ENCODE data around the gene TULP3. TPM values are rescaled to one million over a fixed set of nuclear protein-coding genes. Genes with fewer than 3 reads are reported as not detected.

The TULP3 gene
- total and polyA plus RNA-seq, 2 of the 8 experiments (the other 6 are each of a cell fraction or from before 2014, with no cell fraction given) = 18.4 to 21.2 TPM

- Histone ChIP-seq H2BK120ac (replicated peaks; ENCODE audit: low read depth, low read length) (no peak overlapping the region), H4K20me1 (replicated peaks in 1 of 2; ENCODE audit: control insufficient read depth in 1 of 2, insufficient read depth in 2 of 2, low read length in 2 of 2) (peaks cover 3 to 6% of the 10 kb centered on the region in 2 experiments), H4K8ac (ENCODE audit: extremely low read depth, insufficient read depth, low read length) (no peak overlapping the region; the same call in 1 of the 2 replicates), H3K27ac (ENCODE audit: low read depth, low read length) (no peak overlapping the region), H3K14ac (ENCODE audit: insufficient read length) (no peak overlapping the region), H3K9ac (replicated peaks in 1 of 4; ENCODE audit: extremely low read depth in 1 of 4, low read depth in 3 of 4, low read length in 3 of 4) (no peak overlapping the region), H2BK5ac (ENCODE audit: low read depth, low read length) (no peak overlapping the region), H3K4me2 (ENCODE audit: insufficient read depth in 1 of 2, low read depth in 2 of 2, low read length in 2 of 2) (no peak overlapping the region), H4K5ac (ENCODE audit: insufficient read length, low read depth, low read length) (no peak overlapping the region), H3K27me3 (replicated peaks in 1 of 4; ENCODE audit: control insufficient read depth in 3 of 4, extremely low read depth in 1 of 4, insufficient read depth in 3 of 4, low read length in 3 of 4) (no peaks in the 10 kb centered on the region), H3K56ac (replicated peaks; ENCODE audit: insufficient read length, low read depth, low read length) (no peak overlapping the region), H3K36me3 (ENCODE audit: control insufficient read depth in 2 of 4, insufficient read depth in 4 of 4, low read length in 3 of 4) (peaks cover 8 to 48% (median 29%) of the 10 kb centered on the region in 4 experiments; a peak in 6 of 8 replicates), H3K23me2 (ENCODE audit: low read depth, low read length) (no peaks in the 10 kb centered on the region), H2BK15ac (ENCODE audit: low read length) (no peak overlapping the region), H2BK20ac (ENCODE audit: low read length) (no peak overlapping the region), H4K91ac (replicated peaks; ENCODE audit: insufficient read length, low read length) (no peak overlapping the region), H2AFZ (ENCODE audit: low read length) (no peak overlapping the region), H2AK5ac (ENCODE audit: low read depth, low read length) (no peak overlapping the region), H3K4me1 (replicated peaks in 1 of 4; ENCODE audit: control insufficient read depth in 3 of 4, insufficient read depth in 4 of 4, low read length in 3 of 4) (peaks cover 0 to 6% (median under 1%) of the 10 kb centered on the region in 4 experiments; a peak in 3 of 7 replicates), H3K79me2 (ENCODE audit: control insufficient read depth in 1 of 2, insufficient read depth in 2 of 2, low read length in 2 of 2) (no peaks in the 10 kb centered on the region), H3K18ac (ENCODE audit: extremely low read depth, low read length) (no peak overlapping the region), H2BK12ac (ENCODE audit: low read depth, low read length) (no peak overlapping the region), H3K9me3 (ENCODE audit: insufficient read depth in 2 of 2, low read depth in 1 of 2, low read length in 1 of 2) (no peaks in the 10 kb centered on the region), H3K23ac (ENCODE audit: insufficient read length) (no peak overlapping the region), H3K4me3 (ENCODE audit: extremely low read depth in 1 of 4, insufficient read depth in 2 of 4, low read depth in 3 of 4, low read length in 4 of 4) (no peak overlapping the region), H3K4ac (replicated peaks; ENCODE audit: insufficient read length, low read depth, low read length) (no peak overlapping the region), H3K79me1 (ENCODE audit: low read depth, low read length) (no peaks in the 10 kb centered on the region)
- CTCF ChIA-PET (ENCODE audit: partially characterized antibody) = interaction anchor here (1.0 to 6.5 kb wide), 7 partner anchors 9 to 183 kb away, joined by 4 to 84 read pairs (median 5); partner anchors contain the start of gene NRIP2
- POLR2A ChIA-PET (ENCODE audit: partially characterized antibody) = interaction anchor here (0.8 to 3.8 kb wide), 7 partner anchors 11 to 91 kb away, joined by 3 to 31 read pairs (median 5); partner anchors contain the start of genes FOXM1, NRIP2 and RHNO1
- no peak for DNase-seq (ENCODE audit: low read depth in 1 of 2, low spot score in 2 of 2)
- no peak for FAIRE-seq
- 93% methylated on average over 11 of the region's 12 CpGs; no CpG with 5 or more reads in 1 of the 2 experiments for WGBS, 2 experiments (ENCODE audit: extremely low coverage in 1 of 2, insufficient coverage in 1 of 2, insufficient read length in 1 of 2, insufficient replicate concordance in 2 of 2, low coverage in 1 of 2, low lambda C conversion rate in 2 of 2, missing lambda C conversion rate in 1 of 2)
- TF ChIP-seq PHF8 (conservative IDR thresholded peaks at IDR 0.05; ENCODE audit: low read depth, low read length) (no peak), CREB1 (IDR thresholded peaks at IDR 0.05) (no peak)
Observed at GRCh38 chr12:2858944-2859421, 31.7 kb upstream of the TULP3 start.
